Tibial artery (tissue), 4 donors: ENCODE results near the gene LRRC8B.
A peak's percentile ranks its signal among the peaks of the same experiment; 100 is the strongest.

ENCODE experiments used
- DNase-seq, 2 donors: peaks; one replicate each; pipeline ENCODE4 v3.0.0-alpha.2; 2019
- H3K27ac ChIP-seq, 2 donors: fragments of 200-600 bp; sonication (generic) in 1 of 2; 1 replicate in 1 of 2; 2 replicates in 1 of 2; pipeline ENCODE4 v1.5.1; 2018 to 2019; ENCODE audit warnings: mild to moderate bottlenecking in 1 of 2
- H3K27me3 ChIP-seq, 2 donors: fragments of 200-600 bp; sonication (generic) in 1 of 2; one replicate each; pipeline versions ENCODE4 v1.5.1 to v1.6.0; 2016 to 2019
- H3K36me3 ChIP-seq, 3 donors: fragments of 200-600 bp; sonication (generic) in 2 of 3; one replicate each; pipeline ENCODE4 v1.5.1; 2016 to 2019; ENCODE audit warnings: mild to moderate bottlenecking in 2 of 3
- H3K4me1 ChIP-seq, 4 donors: fragments of 200-600 bp; sonication (generic) in 2 of 4; 1 replicate in 3 of 4; 2 replicates in 1 of 4; pipeline ENCODE4 v1.5.1; 2016 to 2019
- H3K4me3 ChIP-seq, 2 donors: fragments of 200-600 bp; sonication (generic) in 1 of 2; 1 replicate in 1 of 2; 2 replicates in 1 of 2; pipeline ENCODE4 v1.5.1; 2018 to 2019; ENCODE audit warnings: mild to moderate bottlenecking in 2 of 2
- H3K9me3 ChIP-seq, 3 donors: fragments of 200-600 bp; sonication (generic) in 1 of 3; one replicate each; pipeline ENCODE4 v1.5.1; 2016 to 2019
- CTCF ChIP-seq, 2 experiments: fragments of 200-600 bp in 1 of 2; fragments of 450-650 bp in 1 of 2; IDR thresholded peaks; one replicate each; pipeline ENCODE4 v1.5.1; 2017 to 2019; ENCODE audit warnings: antibody characterized with exemption in 2 of 2, mild to moderate bottlenecking in 1 of 2, moderate library complexity in 1 of 2
- intact Hi-C: fragments of 100-400 bp; cut with DNase I; formaldehyde crosslinking; loops from one replicate; pipeline ENCODE4 v1.15.0; 2023; ENCODE audit warnings: low total_unique reads

Gene LRRC8B

GRCh38 chr1:89630048-89630447 is 105.4 kb downstream of the LRRC8B start:
- Histone ChIP-seq H3K27ac (no peak overlapping the region), H3K4me1 (peaks cover 0 to 20% (median 6%) of the 10 kb centered on the region in 4 donors), H3K4me3 (no peak overlapping the region), H3K9me3 (no peaks in the 10 kb centered on the region), H3K36me3 (no peaks in the 10 kb centered on the region), H3K27me3 (no peaks in the 10 kb centered on the region)
- intact Hi-C loops = loop anchor here (10.0 kb wide), 1 partner anchor 105 kb away; the partner anchor contains the start of gene LRRC8B
- DNase-seq = no peak
- no peak for TF ChIP-seq CTCF (IDR thresholded peaks at IDR 0.05)

GRCh38 chr1:89631816-89632656 is 107.4 kb downstream of the LRRC8B start:
- peak overlapping the region; percentile 80 to 88 for H3K4me3 ChIP-seq
- peak overlapping the region; percentile 79 to 83 for H3K27ac ChIP-seq
- no peaks in the 10 kb centered on the region for H3K9me3 ChIP-seq
- peak in 1 of 2 donors; percentile 62 for DNase-seq
- intact Hi-C loops = loop anchor here (2.0 to 10.0 kb wide), 2 partner anchors 107 to 131 kb away; partner anchors contain the start of gene LRRC8B
- H3K27me3 ChIP-seq = no peaks in the 10 kb centered on the region
- H3K4me1 ChIP-seq = peaks cover 0 to 20% (median 6%) of the 10 kb centered on the region in 4 donors
- H3K36me3 ChIP-seq = no peaks in the 10 kb centered on the region
- no peak for TF ChIP-seq CTCF (IDR thresholded peaks at IDR 0.05)

- intact Hi-C loops = loop anchor here (2.0 to 10.0 kb wide), 2 partner anchors 108 to 130 kb away; partner anchors contain the start of gene LRRC8B
- TF ChIP-seq CTCF (IDR thresholded peaks at IDR 0.05) = peak; percentile 26 to 59
- Histone ChIP-seq H3K4me3 (peak within 1 kb of the TSS; percentile 80 to 88), H3K9me3 (no peaks in the 10 kb centered on the region), H3K4me1 (peaks cover 0 to 20% (median 6%) of the 10 kb centered on the region in 4 donors), H3K27ac (peak within 1 kb of the TSS; percentile 79 to 83), H3K27me3 (no peaks in the 10 kb centered on the region), H3K36me3 (no peaks in the 10 kb centered on the region)
- peak; percentile 66 to 90 for DNase-seq
Measured at GRCh38 chr1:89632657-89633247, 108.1 kb downstream of the LRRC8B start, which contains the start of gene LRRC8C. Gene LRRC8C, plus strand, starts transcription at chr1:89633120. Its CDS starts 53,354 bp downstream, at chr1:89686474.

- intact Hi-C loops = loop anchor here (2.0 to 10.0 kb wide), 2 partner anchors 109 to 129 kb away; partner anchors contain the start of gene LRRC8B
- Histone ChIP-seq H3K4me1 (peaks cover 0 to 20% (median 6%) of the 10 kb centered on the region in 4 donors), H3K4me3 (peak overlapping the region; percentile 80 to 88), H3K9me3 (no peaks in the 10 kb centered on the region), H3K36me3 (no peaks in the 10 kb centered on the region), H3K27ac (peak overlapping the region; percentile 79 to 83), H3K27me3 (no peaks in the 10 kb centered on the region)
- peak; percentile 41 to 73 for DNase-seq
- TF ChIP-seq CTCF (IDR thresholded peaks at IDR 0.05) = no peak
Measured at GRCh38 chr1:89633248-89633799, 108.7 kb downstream of the LRRC8B start.

- Histone ChIP-seq H3K9me3 (no peaks in the 10 kb centered on the region), H3K4me1 (peaks cover 0 to 20% (median 6%) of the 10 kb centered on the region in 4 donors), H3K27me3 (no peaks in the 10 kb centered on the region), H3K4me3 (peak overlapping the region; percentile 80 to 88), H3K36me3 (no peaks in the 10 kb centered on the region), H3K27ac (peak overlapping the region; percentile 79 to 83)
- intact Hi-C loops = loop anchor here (2.0 to 10.0 kb wide), 2 partner anchors 109 to 129 kb away; partner anchors contain the start of gene LRRC8B
- no peak for DNase-seq
- no peak for TF ChIP-seq CTCF (IDR thresholded peaks at IDR 0.05)
Measured at GRCh38 chr1:89633800-89634625, 109.4 kb downstream of the LRRC8B start.
